NCI-H1105 treated with DMSO at 0.1 percent for 48 hours (cell line): ENCODE measurements around the gene NDN.

Experiments
- DNase-seq: peaks from one replicate; lab custom pipeline; 2025; lab: John Stamatoyannopoulos, UW

NDN gene

GRCh38 chr15:23642413-23643044 is 44.6 kb downstream of the NDN start:
- peak; percentile 57 for DNase-seq
